Measurements from ENCODE around the gene CXCL3.

The CXCL3 gene

GRCh38 chr4:73990988-73991741 lies 47.3 kb downstream of the CXCL3 start:
- TF ChIP-seq CTCF (IDR thresholded peaks at IDR 0.05; ENCODE audit: low read depth, low read length, missing control alignments): no peak
- DNase-seq (ENCODE audit: low read depth): no peak

GRCh38 chr4:73989928-73990327 lies 48.6 kb downstream of the CXCL3 start:
- DNase-seq (ENCODE audit: low read depth): no peak
- no peak overlapping the region for H3K4me3 ChIP-seq (ENCODE audit: low read depth, low read length)
- no peak for TF ChIP-seq CTCF (IDR thresholded peaks at IDR 0.05; ENCODE audit: low read depth, low read length, missing control alignments)

More at GRCh38 chr4:73990988-73991741, 47.3 kb downstream of the CXCL3 start:
- no peak overlapping the region for H3K4me3 ChIP-seq (ENCODE audit: low read depth, low read length)

GRCh38 chr4:73989031-73989430 lies 49.5 kb downstream of the CXCL3 start:
- H3K4me3 ChIP-seq (ENCODE audit: low read depth, low read length): no peak overlapping the region
- no peak for DNase-seq (ENCODE audit: low read depth)
- no peak for TF ChIP-seq CTCF (IDR thresholded peaks at IDR 0.05; ENCODE audit: low read depth, low read length, missing control alignments)

GRCh38 chr4:73988061-73988460 lies 50.4 kb downstream of the CXCL3 start, which contains the start of gene PPBP:
PPBP (minus strand) TSS chr4:73988190; CDS start chr4:73988103, 87 bp downstream.
- DNase-seq (ENCODE audit: low read depth): no peak
- TF ChIP-seq CTCF (IDR thresholded peaks at IDR 0.05; ENCODE audit: low read depth, low read length, missing control alignments): no peak
- H3K4me3 ChIP-seq (ENCODE audit: low read depth, low read length): no peak within 1 kb of the TSS
